Measurements from ENCODE around the gene PGM1. TPM values are rescaled to one million over a fixed set of nuclear protein-coding genes. Genes with fewer than 3 reads are reported as not detected.

PGM1 gene
- total RNA-seq, 1 experiment from 2014 or later, result 111 TPM

- TF ChIP-seq HMGXB4 (CRISPR knock-in tag; IDR thresholded peaks at IDR 0.05), result no peak
- TF ChIP-seq, protein P1, sequence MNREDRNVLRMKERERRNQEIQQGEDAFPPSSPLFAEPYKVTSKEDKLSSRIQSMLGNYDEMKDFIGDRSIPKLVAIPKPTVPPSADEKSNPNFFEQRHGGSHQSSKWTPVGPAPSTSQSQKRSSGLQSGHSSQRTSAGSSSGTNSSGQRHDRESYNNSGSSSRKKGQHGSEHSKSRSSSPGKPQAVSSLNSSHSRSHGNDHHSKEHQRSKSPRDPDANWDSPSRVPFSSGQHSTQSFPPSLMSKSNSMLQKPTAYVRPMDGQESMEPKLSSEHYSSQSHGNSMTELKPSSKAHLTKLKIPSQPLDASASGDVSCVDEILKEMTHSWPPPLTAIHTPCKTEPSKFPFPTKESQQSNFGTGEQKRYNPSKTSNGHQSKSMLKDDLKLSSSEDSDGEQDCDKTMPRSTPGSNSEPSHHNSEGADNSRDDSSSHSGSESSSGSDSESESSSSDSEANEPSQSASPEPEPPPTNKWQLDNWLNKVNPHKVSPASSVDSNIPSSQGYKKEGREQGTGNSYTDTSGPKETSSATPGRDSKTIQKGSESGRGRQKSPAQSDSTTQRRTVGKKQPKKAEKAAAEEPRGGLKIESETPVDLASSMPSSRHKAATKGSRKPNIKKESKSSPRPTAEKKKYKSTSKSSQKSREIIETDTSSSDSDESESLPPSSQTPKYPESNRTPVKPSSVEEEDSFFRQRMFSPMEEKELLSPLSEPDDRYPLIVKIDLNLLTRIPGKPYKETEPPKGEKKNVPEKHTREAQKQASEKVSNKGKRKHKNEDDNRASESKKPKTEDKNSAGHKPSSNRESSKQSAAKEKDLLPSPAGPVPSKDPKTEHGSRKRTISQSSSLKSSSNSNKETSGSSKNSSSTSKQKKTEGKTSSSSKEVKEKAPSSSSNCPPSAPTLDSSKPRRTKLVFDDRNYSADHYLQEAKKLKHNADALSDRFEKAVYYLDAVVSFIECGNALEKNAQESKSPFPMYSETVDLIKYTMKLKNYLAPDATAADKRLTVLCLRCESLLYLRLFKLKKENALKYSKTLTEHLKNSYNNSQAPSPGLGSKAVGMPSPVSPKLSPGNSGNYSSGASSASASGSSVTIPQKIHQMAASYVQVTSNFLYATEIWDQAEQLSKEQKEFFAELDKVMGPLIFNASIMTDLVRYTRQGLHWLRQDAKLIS (CRISPR knock-in tag; IDR thresholded peaks at IDR 0.05; ENCODE audit: borderline replicate concordance), result no peak
- no peak for TF ChIP-seq MXD4 (CRISPR knock-in tag; IDR thresholded peaks at IDR 0.05; ENCODE audit: borderline replicate concordance)
- no peak for TF ChIP-seq JUN (CRISPR knock-in tag; IDR thresholded peaks at IDR 0.05)
Observed at GRCh38 chr1:63633281-63633680, 40.1 kb downstream of the PGM1 start (continued).

DNA sequence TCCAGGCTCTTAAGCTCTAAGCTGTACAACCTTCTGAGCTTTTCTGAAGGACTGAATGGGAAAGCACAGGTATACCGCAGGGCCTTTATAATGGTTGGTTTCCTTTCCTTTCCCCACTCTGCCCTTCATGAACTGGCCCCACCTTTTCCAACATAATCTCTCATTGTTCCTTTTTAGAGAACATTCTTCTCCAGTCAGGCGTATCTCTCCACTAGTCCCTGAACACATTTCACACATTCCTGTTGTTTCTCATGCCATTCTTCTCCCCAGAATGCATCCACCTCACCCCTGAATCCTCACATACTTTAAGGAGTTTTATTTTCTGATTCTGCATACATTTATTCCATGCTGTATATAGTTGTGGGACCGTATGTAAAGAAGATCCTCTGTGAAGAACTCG, 41.3 kb downstream of the PGM1 start:
- no peak for ATAC-seq
- TF ChIP-seq FOXP4 (CRISPR knock-in tag; IDR thresholded peaks at IDR 0.05) (no peak), NFYB (CRISPR knock-in tag; conservative IDR thresholded peaks at IDR 0.05; ENCODE audit: low read depth) (no peak), ZNF121 (CRISPR knock-in tag; IDR thresholded peaks at IDR 0.05) (no peak), ZNF219 (CRISPR knock-in tag; IDR thresholded peaks at IDR 0.05; ENCODE audit: borderline replicate concordance) (no peak), RELA (CRISPR knock-in tag; IDR thresholded peaks at IDR 0.05; ENCODE audit: borderline replicate concordance) (no peak), ZNF671 (CRISPR knock-in tag; IDR thresholded peaks at IDR 0.05) (no peak), NR1H2 (CRISPR knock-in tag; IDR thresholded peaks at IDR 0.05) (no peak)
- DNase-seq (ENCODE audit: low spot score), result no peak
- Mint-ChIP-seq H3K27ac (no peak overlapping the region), H3K4me1 (no peaks in the 10 kb centered on the region), H3K36me3 (peaks cover 80% of the 10 kb centered on the region), H3K4me3 (no peak overlapping the region), H3K9me3 (no peaks in the 10 kb centered on the region), H3K27me3 (ENCODE audit: low read depth) (no peaks in the 10 kb centered on the region)
- POLR2A ChIA-PET, result no interaction called here
- CTCF ChIA-PET, result interaction anchor here (0.6 kb wide), 1 partner anchor 598 kb away, joined by 3 read pairs; no protein-coding TSS in a partner anchor

- ChIA-PET CTCF (interaction anchor here (1.1 kb wide), 1 partner anchor 39 kb away, joined by 5 read pairs; no protein-coding TSS in a partner anchor), POLR2A (no interaction called here)
- H3K27ac Mint-ChIP-seq, result no peak overlapping the region
- no peak for ATAC-seq
- peaks cover 82% of the 10 kb centered on the region for H3K36me3 Mint-ChIP-seq
- DNase-seq (ENCODE audit: low spot score), result no peak
- H3K4me3 Mint-ChIP-seq, result no peak overlapping the region
- H3K4me1 Mint-ChIP-seq, result no peaks in the 10 kb centered on the region
- TF ChIP-seq, protein P2, sequence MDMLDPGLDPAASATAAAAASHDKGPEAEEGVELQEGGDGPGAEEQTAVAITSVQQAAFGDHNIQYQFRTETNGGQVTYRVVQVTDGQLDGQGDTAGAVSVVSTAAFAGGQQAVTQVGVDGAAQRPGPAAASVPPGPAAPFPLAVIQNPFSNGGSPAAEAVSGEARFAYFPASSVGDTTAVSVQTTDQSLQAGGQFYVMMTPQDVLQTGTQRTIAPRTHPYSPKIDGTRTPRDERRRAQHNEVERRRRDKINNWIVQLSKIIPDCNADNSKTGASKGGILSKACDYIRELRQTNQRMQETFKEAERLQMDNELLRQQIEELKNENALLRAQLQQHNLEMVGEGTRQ (CRISPR knock-in tag; IDR thresholded peaks at IDR 0.05), result no peak
- TF ChIP-seq FOXP4 (CRISPR knock-in tag; IDR thresholded peaks at IDR 0.05), result no peak
- no peaks in the 10 kb centered on the region for H3K27me3 Mint-ChIP-seq (ENCODE audit: low read depth)
- H3K9me3 Mint-ChIP-seq, result no peaks in the 10 kb centered on the region
Observed at GRCh38 chr1:63635681-63636080, 42.5 kb downstream of the PGM1 start.

Data from WTC11 (cell line).